Body of pancreas (tissue), 4 donors: ENCODE results near the gene ESCO1. TPM values are rescaled to one million over a fixed set of nuclear protein-coding genes. Genes with fewer than 3 reads are reported as not detected.

ENCODE experiments used
- ATAC-seq: fragments of 150-250 bp; one replicate; pipeline ENCODE4 v1.9.1; 2016
- DNase-seq, 4 donors: peaks; one replicate each; pipeline ENCODE4 v3.0.0-alpha.2; 2019
- H3K27ac ChIP-seq, 4 donors: fragments of 200-600 bp; sonication (generic); 1 replicate in 3 of 4; 2 replicates in 1 of 4; pipeline versions ENCODE4 v1.5.1 to v1.6.1; 2016 to 2019; ENCODE audit warnings: mild to moderate bottlenecking in 1 of 4, mixed read lengths in 1 of 4, moderate library complexity in 1 of 4
- H3K27me3 ChIP-seq, 2 donors: fragments of 200-600 bp; sonication (generic); one replicate each; pipeline ENCODE4 v1.6.0; 2016; ENCODE audit warnings: mild to moderate bottlenecking in 1 of 2
- H3K36me3 ChIP-seq, 2 donors: fragments of 200-600 bp; sonication (generic); replicated peaks in 1 of 2; 2 replicates each; pipeline ENCODE4 v1.5.1; 2016; ENCODE audit warnings: low read depth in 2 of 2; ENCODE audit not compliant: insufficient read depth in 1 of 2
- H3K4me1 ChIP-seq: fragments of 200-600 bp; sonication (generic); one replicate; pipeline ENCODE4 v1.6.0; 2016
- H3K4me3 ChIP-seq, 2 donors: fragments of 200-600 bp; sonication (generic); 1 replicate in 1 of 2; 2 replicates in 1 of 2; pipeline ENCODE4 v1.5.1; 2016 to 2019
- H3K9me3 ChIP-seq, 3 donors: fragments of 200-600 bp; sonication (generic); 1 replicate in 2 of 3; 2 replicates in 1 of 3; pipeline ENCODE4 v1.5.1; 2016
- CTCF ChIP-seq, 7 experiments: fragments of 450-650 bp in 4 of 7; fragments of 200-600 bp in 3 of 7; sonication (generic) in 3 of 7; IDR thresholded peaks; one replicate each; pipeline ENCODE4 v1.5.1; 2016 to 2019; ENCODE audit warnings: antibody characterized with exemption in 7 of 7
- POLR2A ChIP-seq, 3 donors: fragments of 450-650 bp; IDR thresholded peaks; one replicate each; pipeline ENCODE4 v1.6.1; 2016; ENCODE audit warnings: antibody characterized with exemption in 3 of 3, mild to moderate bottlenecking in 2 of 3
- WGBS, 2 donors: methylation state at CpG; one replicate each; pipeline ENCODE4 v1.1.5; 2017; 5-methylcytosine and 5-hydroxymethylcytosine counted together
- intact Hi-C: fragments of 100-400 bp; cut with DNase I; formaldehyde crosslinking; loops from one replicate; pipeline ENCODE4 v1.15.1; 2023
- total RNA-seq, 2 donors: library from RNA; depleted of rRNA; stranded (reverse); fragments of >200 nt; gene quantifications; one replicate each; pipeline ENCODE4 v1.1.0, GENCODE V29; 2016

The ESCO1 gene
- total RNA-seq, 2 donors from 2014 or later = 12.7 to 27.7 TPM

GRCh38 chr18:21575656-21576055 is 24.8 kb downstream of the ESCO1 start:
- Histone ChIP-seq H3K4me1 (no peaks in the 10 kb centered on the region), H3K27ac (no peak overlapping the region), H3K9me3 (no peaks in the 10 kb centered on the region), H3K36me3 (peaks cover 0 to 1% of the 10 kb centered on the region in 2 donors), H3K4me3 (no peak overlapping the region), H3K27me3 (no peaks in the 10 kb centered on the region)
- intact Hi-C loops = loop anchor here (10.0 kb wide), 1 partner anchor 61 kb away; no protein-coding TSS in a partner anchor
- ATAC-seq (no peak), DNase-seq (no peak)
- TF ChIP-seq CTCF (IDR thresholded peaks at IDR 0.05) (no peak), POLR2A (IDR thresholded peaks at IDR 0.05) (no peak)
- 87 to 95% methylated on average over 4 of the region's 4 CpGs for WGBS, 2 donors

GRCh38 chr18:21571772-21572171 is 28.7 kb downstream of the ESCO1 start:
- intact Hi-C loops = loop anchor here (10.0 kb wide), 1 partner anchor 57 kb away; no protein-coding TSS in a partner anchor
- no peak overlapping the region for H3K4me3 ChIP-seq
- no peaks in the 10 kb centered on the region for H3K27me3 ChIP-seq
- no peak for ATAC-seq
- no peak overlapping the region for H3K27ac ChIP-seq
- no peaks in the 10 kb centered on the region for H3K4me1 ChIP-seq
- peaks cover 0 to 5% of the 10 kb centered on the region in 2 donors for H3K36me3 ChIP-seq
- no peak for DNase-seq
- H3K9me3 ChIP-seq = no peaks in the 10 kb centered on the region
- TF ChIP-seq CTCF (IDR thresholded peaks at IDR 0.05) = no peak
- no peak for TF ChIP-seq POLR2A (IDR thresholded peaks at IDR 0.05)

- no peak for ATAC-seq
- TF ChIP-seq POLR2A (IDR thresholded peaks at IDR 0.05) (no peak), CTCF (IDR thresholded peaks at IDR 0.05) (no peak)
Measured at GRCh38 chr18:21559195-21559594, 41.3 kb downstream of the ESCO1 start.

GRCh38 chr18:21557607-21558253 is 42.8 kb downstream of the ESCO1 start:
- H3K4me3 ChIP-seq = no peak overlapping the region
- H3K4me1 ChIP-seq = peaks cover 9% of the 10 kb centered on the region
- peaks cover 4 to 11% of the 10 kb centered on the region in 2 donors for H3K36me3 ChIP-seq
- DNase-seq = peak; percentile 40 to 70 (median 52)
- TF ChIP-seq CTCF (IDR thresholded peaks at IDR 0.05) = no peak
- TF ChIP-seq POLR2A (IDR thresholded peaks at IDR 0.05) = no peak
- peak; percentile 65 for ATAC-seq
- peak overlapping the region in 3 of 4 donors; percentile 27 to 68 (median 42) for H3K27ac ChIP-seq
- no peaks in the 10 kb centered on the region for H3K27me3 ChIP-seq
- H3K9me3 ChIP-seq = no peaks in the 10 kb centered on the region
- intact Hi-C loops = no loop called here
- 43 to 57% methylated on average over 6 of the region's 6 CpGs for WGBS, 2 donors

More at GRCh38 chr18:21559195-21559594, 41.3 kb downstream of the ESCO1 start:
- intact Hi-C loops = no loop called here
- H3K4me1 ChIP-seq = peaks cover 9% of the 10 kb centered on the region
- no peak overlapping the region for H3K27ac ChIP-seq
- peaks cover 4 to 15% of the 10 kb centered on the region in 2 donors for H3K36me3 ChIP-seq
- H3K27me3 ChIP-seq = no peaks in the 10 kb centered on the region
- no peak overlapping the region for H3K4me3 ChIP-seq
- DNase-seq = no peak
- H3K9me3 ChIP-seq = no peaks in the 10 kb centered on the region

GRCh38 chr18:21550510-21550970 is 50.0 kb downstream of the ESCO1 start:
- DNase-seq = no peak
- Histone ChIP-seq H3K4me3 (no peak overlapping the region), H3K27ac (no peak overlapping the region), H3K27me3 (no peaks in the 10 kb centered on the region), H3K36me3 (peaks cover 0 to 2% of the 10 kb centered on the region in 2 donors), H3K4me1 (no peaks in the 10 kb centered on the region), H3K9me3 (no peaks in the 10 kb centered on the region)
- intact Hi-C loops = no loop called here
- TF ChIP-seq POLR2A (IDR thresholded peaks at IDR 0.05) = no peak
- no peak for TF ChIP-seq CTCF (IDR thresholded peaks at IDR 0.05)
- no peak for ATAC-seq
- WGBS, 2 donors = 88 to 91% methylated on average over 11 of the region's 11 CpGs
